Body of pancreas (tissue), 4 donors: ENCODE measurements around the gene DAB1. TPM values are rescaled to one million over a fixed set of nuclear protein-coding genes. Genes with fewer than 3 reads are reported as not detected.

Source experiments
- ATAC-seq: fragments of 150-250 bp; one replicate; pipeline ENCODE4 v1.9.1; 2016
- DNase-seq, 4 donors: peaks; one replicate each; pipeline ENCODE4 v3.0.0-alpha.2; 2019
- H3K27ac ChIP-seq, 4 donors: fragments of 200-600 bp; sonication (generic); 1 replicate in 3 of 4; 2 replicates in 1 of 4; pipeline versions ENCODE4 v1.5.1 to v1.6.1; 2016 to 2019; ENCODE audit warnings: mild to moderate bottlenecking in 1 of 4, mixed read lengths in 1 of 4, moderate library complexity in 1 of 4
- H3K27me3 ChIP-seq, 2 donors: fragments of 200-600 bp; sonication (generic); one replicate each; pipeline ENCODE4 v1.6.0; 2016; ENCODE audit warnings: mild to moderate bottlenecking in 1 of 2
- H3K36me3 ChIP-seq, 2 donors: fragments of 200-600 bp; sonication (generic); replicated peaks in 1 of 2; 2 replicates each; pipeline ENCODE4 v1.5.1; 2016; ENCODE audit warnings: low read depth in 2 of 2; ENCODE audit not compliant: insufficient read depth in 1 of 2
- H3K4me1 ChIP-seq: fragments of 200-600 bp; sonication (generic); one replicate; pipeline ENCODE4 v1.6.0; 2016
- H3K4me3 ChIP-seq, 2 donors: fragments of 200-600 bp; sonication (generic); 1 replicate in 1 of 2; 2 replicates in 1 of 2; pipeline ENCODE4 v1.5.1; 2016 to 2019
- H3K9me3 ChIP-seq, 3 donors: fragments of 200-600 bp; sonication (generic); 1 replicate in 2 of 3; 2 replicates in 1 of 3; pipeline ENCODE4 v1.5.1; 2016
- POLR2A ChIP-seq, 3 donors: fragments of 450-650 bp; IDR thresholded peaks; one replicate each; pipeline ENCODE4 v1.6.1; 2016; ENCODE audit warnings: antibody characterized with exemption in 3 of 3, mild to moderate bottlenecking in 2 of 3
- WGBS, 2 donors: methylation state at CpG; one replicate each; pipeline ENCODE4 v1.1.5; 2017; 5-methylcytosine and 5-hydroxymethylcytosine counted together
- intact Hi-C: fragments of 100-400 bp; cut with DNase I; formaldehyde crosslinking; loops from one replicate; pipeline ENCODE4 v1.15.1; 2023
- total RNA-seq, 2 donors: library from RNA; depleted of rRNA; stranded (reverse); fragments of >200 nt; gene quantifications; one replicate each; pipeline ENCODE4 v1.1.0, GENCODE V29; 2016
- TF ChIP-seq, protein P1 (sequence below), 7 experiments: fragments of 450-650 bp in 4 of 7; fragments of 200-600 bp in 3 of 7; sonication (generic) in 3 of 7; IDR thresholded peaks; one replicate each; pipeline ENCODE4 v1.5.1; 2016 to 2019; ENCODE audit warnings: antibody characterized with exemption in 7 of 7

Gene DAB1
- total RNA-seq, 2 donors from 2014 or later, result under 0.01 TPM; not detected in 1

DNA sequence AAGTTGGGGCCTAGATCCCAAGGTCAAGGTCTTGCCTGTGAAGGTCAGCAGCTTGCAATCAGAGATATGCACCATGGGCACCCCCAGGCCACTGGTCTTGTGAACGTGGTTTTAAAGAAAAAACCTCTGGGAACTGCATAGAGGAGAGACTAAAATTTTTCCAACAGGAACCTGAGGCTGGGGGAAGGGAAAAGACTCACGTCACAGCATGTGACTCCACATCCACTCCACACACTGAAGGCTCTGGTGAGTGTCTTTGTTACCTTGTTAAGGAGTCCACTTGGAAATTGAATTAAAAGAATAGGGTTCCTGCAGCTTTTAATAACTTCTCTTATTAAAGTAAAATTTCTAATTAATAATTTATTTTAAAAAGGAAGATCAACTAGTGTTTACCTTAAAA, 224.9 kb downstream of the DAB1 start:
- no peak overlapping the region for H3K4me3 ChIP-seq
- H3K27ac ChIP-seq, result no peak overlapping the region
- ATAC-seq (no peak), DNase-seq (no peak)
- no peaks in the 10 kb centered on the region for H3K9me3 ChIP-seq
- no peaks in the 10 kb centered on the region for H3K27me3 ChIP-seq
- no peaks in the 10 kb centered on the region for H3K4me1 ChIP-seq
- TF ChIP-seq, protein P1, sequence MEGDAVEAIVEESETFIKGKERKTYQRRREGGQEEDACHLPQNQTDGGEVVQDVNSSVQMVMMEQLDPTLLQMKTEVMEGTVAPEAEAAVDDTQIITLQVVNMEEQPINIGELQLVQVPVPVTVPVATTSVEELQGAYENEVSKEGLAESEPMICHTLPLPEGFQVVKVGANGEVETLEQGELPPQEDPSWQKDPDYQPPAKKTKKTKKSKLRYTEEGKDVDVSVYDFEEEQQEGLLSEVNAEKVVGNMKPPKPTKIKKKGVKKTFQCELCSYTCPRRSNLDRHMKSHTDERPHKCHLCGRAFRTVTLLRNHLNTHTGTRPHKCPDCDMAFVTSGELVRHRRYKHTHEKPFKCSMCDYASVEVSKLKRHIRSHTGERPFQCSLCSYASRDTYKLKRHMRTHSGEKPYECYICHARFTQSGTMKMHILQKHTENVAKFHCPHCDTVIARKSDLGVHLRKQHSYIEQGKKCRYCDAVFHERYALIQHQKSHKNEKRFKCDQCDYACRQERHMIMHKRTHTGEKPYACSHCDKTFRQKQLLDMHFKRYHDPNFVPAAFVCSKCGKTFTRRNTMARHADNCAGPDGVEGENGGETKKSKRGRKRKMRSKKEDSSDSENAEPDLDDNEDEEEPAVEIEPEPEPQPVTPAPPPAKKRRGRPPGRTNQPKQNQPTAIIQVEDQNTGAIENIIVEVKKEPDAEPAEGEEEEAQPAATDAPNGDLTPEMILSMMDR (IDR thresholded peaks at IDR 0.05), result no peak
- TF ChIP-seq POLR2A (IDR thresholded peaks at IDR 0.05), result no peak
- no peaks in the 10 kb centered on the region for H3K36me3 ChIP-seq
- WGBS, 2 donors, result 36 to 59% methylated on average over 2 of the region's 2 CpGs
- intact Hi-C loops, result no loop called here

DNA sequence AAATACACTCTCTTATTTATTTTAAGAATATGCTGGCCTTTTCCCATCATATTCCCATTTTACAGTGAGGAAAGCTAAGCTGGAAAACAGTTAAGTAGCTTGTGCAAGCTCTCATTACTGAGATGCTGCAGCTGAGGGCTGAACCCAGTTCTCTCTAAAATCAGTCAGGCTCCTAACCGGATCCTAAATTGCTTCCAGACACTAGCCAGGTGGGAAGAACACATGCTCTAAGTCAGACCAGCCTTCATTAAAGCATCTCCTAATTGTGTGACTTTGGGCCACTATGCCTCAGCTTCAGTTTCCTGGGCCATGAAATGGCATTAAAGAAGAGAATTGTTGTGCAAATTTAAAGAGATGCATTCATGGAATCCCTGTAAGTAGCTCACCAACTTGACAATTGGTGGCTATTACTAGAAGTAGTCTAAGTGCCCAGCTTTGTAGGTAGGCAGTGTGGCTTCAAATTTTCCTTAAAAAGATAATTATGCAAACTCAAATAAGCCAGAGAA, 228.4 kb downstream of the DAB1 start:
- intact Hi-C loops, result no loop called here
- Histone ChIP-seq H3K27me3 (no peaks in the 10 kb centered on the region), H3K4me1 (no peaks in the 10 kb centered on the region), H3K4me3 (no peak overlapping the region), H3K9me3 (no peaks in the 10 kb centered on the region), H3K36me3 (no peaks in the 10 kb centered on the region), H3K27ac (no peak overlapping the region)
- ATAC-seq, result no peak
- no peak for TF ChIP-seq POLR2A (IDR thresholded peaks at IDR 0.05)
- TF ChIP-seq, protein P1 (IDR thresholded peaks at IDR 0.05), result no peak
- DNase-seq, result no peak
- WGBS, 2 donors, result 56 to 71% methylated on average over 1 of the region's 1 CpG

DNA sequence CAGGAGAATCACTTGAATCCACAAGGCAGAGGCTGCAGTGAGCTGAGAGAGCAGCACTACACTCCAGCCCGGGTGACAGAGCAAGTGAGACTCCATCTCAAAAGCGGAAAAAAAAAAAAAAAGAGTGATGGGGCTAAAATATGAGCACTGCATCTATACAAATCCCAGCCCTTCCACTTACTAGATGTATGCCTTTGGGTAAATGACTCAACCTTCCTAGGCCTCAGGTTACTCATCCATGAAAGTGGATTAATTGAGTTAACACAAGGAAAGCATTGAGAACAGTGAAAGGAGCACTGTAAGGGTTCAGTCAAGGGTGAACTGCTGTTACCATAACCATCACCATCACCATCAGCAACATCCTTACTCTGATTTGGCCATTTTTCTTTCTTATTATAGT, 231.6 kb downstream of the DAB1 start:
- WGBS, 2 donors, result 61 to 88% methylated on average over 2 of the region's 2 CpGs
- Histone ChIP-seq H3K9me3 (no peaks in the 10 kb centered on the region), H3K4me3 (no peak overlapping the region), H3K4me1 (no peaks in the 10 kb centered on the region), H3K36me3 (no peaks in the 10 kb centered on the region), H3K27ac (no peak overlapping the region), H3K27me3 (no peaks in the 10 kb centered on the region)
- ATAC-seq, result no peak
- DNase-seq, result no peak
- TF ChIP-seq, protein P1 (IDR thresholded peaks at IDR 0.05), result no peak
- TF ChIP-seq POLR2A (IDR thresholded peaks at IDR 0.05), result no peak
- intact Hi-C loops, result no loop called here

DNA sequence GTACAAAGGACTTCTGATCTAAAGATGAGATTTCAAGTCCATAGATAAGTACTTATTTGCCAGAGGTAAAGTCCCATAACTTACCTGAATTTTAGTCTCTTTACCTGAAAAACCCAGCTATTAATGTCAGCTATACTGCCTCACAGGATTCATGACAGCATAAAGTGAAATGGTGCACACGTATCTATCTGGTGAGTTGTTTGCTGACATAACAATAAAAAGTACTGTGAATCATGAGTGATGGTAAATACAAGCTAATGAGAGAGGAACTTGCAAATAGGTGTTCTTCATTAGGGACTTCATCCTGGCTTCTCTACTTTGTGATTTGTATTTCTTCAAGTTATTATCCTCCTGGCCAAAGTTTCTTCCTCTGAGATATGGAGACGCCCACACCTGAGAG, 233.0 kb downstream of the DAB1 start:
- no peak overlapping the region for H3K4me3 ChIP-seq
- no peaks in the 10 kb centered on the region for H3K27me3 ChIP-seq
- H3K36me3 ChIP-seq, result no peaks in the 10 kb centered on the region
- intact Hi-C loops, result no loop called here
- no peaks in the 10 kb centered on the region for H3K9me3 ChIP-seq
- DNase-seq, result no peak
- H3K27ac ChIP-seq, result no peak overlapping the region
- no peaks in the 10 kb centered on the region for H3K4me1 ChIP-seq
- TF ChIP-seq, protein P1 (IDR thresholded peaks at IDR 0.05), result no peak
- no peak for TF ChIP-seq POLR2A (IDR thresholded peaks at IDR 0.05)
- no peak for ATAC-seq
- WGBS, 2 donors, result 59 to 62% methylated on average over 2 of the region's 2 CpGs

DNA sequence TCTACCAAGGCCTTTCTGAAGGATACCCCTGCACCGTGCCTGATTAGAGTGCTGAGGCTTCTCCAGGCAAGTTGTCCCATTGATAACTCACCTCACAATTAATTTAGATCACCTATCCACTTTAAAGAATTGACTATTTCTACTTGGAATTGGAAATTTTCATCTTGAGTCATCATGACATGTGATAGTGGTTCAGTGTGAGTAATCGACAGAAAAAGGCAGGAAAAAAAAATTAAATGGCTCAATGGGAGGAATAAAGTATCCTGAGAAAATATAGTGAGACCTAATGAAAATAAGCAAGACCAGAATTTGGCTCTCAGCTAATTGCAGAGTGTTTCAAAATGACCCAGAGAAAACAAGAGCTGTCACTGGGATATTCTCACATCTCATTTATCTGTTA, 235.7 kb downstream of the DAB1 start:
- Histone ChIP-seq H3K27me3 (no peaks in the 10 kb centered on the region), H3K36me3 (no peaks in the 10 kb centered on the region), H3K4me3 (no peak overlapping the region), H3K27ac (no peak overlapping the region), H3K9me3 (no peaks in the 10 kb centered on the region), H3K4me1 (no peaks in the 10 kb centered on the region)
- 61 to 65% methylated on average over 2 of the region's 2 CpGs for WGBS, 2 donors
- intact Hi-C loops, result no loop called here
- DNase-seq, result no peak
- no peak for TF ChIP-seq POLR2A (IDR thresholded peaks at IDR 0.05)
- TF ChIP-seq, protein P1 (IDR thresholded peaks at IDR 0.05), result no peak
- ATAC-seq, result no peak
